K562 (cell line): ENCODE results near the gene ANKMY1. TPM values are rescaled to one million over a fixed set of nuclear protein-coding genes. Genes with fewer than 3 reads are reported as not detected.

Source experiments
- ATAC-seq: fragments of 200-7000 bp; cut with Tn5 transposase; 3 replicates; pipeline ENCODE4 v1.9.1; 2020; ENCODE audit warnings: moderate library complexity
- BruUV-seq: library from RNA; stranded (reverse); fragments of 400-500 nt; replicated peaks from 2 replicates; lab custom pipeline; 2021; lab: Mats Ljungman, UMichigan
- CTCF ChIA-PET: fragments of 300-600 bp; formaldehyde crosslinking; extraction: SDS; loops from one replicate; lab custom pipeline; 2021; ENCODE audit warnings: low intra/inter-chr PET ratio; lab: Yijun Ruan, JAX
- POLR2A ChIA-PET: fragments of 300-600, 350-650 bp; sonication (Branson Sonifier 250); formaldehyde crosslinking; extraction: SDS; loops from one replicate; lab custom pipeline; 2021; ENCODE audit warnings: antibody characterized with exemption, inconsistent platforms; lab: Yijun Ruan, JAX
- DNase-seq, 4 experiments: peaks; one replicate each; pipeline versions ENCODE4 v3.0.0 to v3.0.0-alpha.2; 2011 to 2018; ENCODE audit warnings: low spot score in 3 of 4, mixed read lengths in 3 of 4; ENCODE audit errors: extremely low read depth in 1 of 4
- FAIRE-seq: peaks from 2 replicates; lab custom pipeline; 2011; peaks lifted over from hg19 to GRCh38; lab: Jason Lieb, UNC
- H2AFZ ChIP-seq: 2 replicates; pipeline ENCODE4 v1.6.0; 2011; ENCODE audit warnings: low read depth, low read length, control low read depth, inconsistent platforms
- H3K27ac ChIP-seq: fragments of 200-600 bp; 3 replicates; pipeline ENCODE4 v1.8.0; 2011; ENCODE audit warnings: low read depth, mild to moderate bottlenecking, control low read depth, inconsistent platforms, low read length, moderate library complexity, mixed read lengths; ENCODE audit errors: extremely low read depth
- H3K27me3 ChIP-seq, 2 experiments: fragments of 300-600 bp in 1 of 2; 2 replicates in 1 of 2; 3 replicates in 1 of 2; pipeline versions ENCODE4 v1.6.0 to v1.8.0; 2011; ENCODE audit warnings: inconsistent platforms in 2 of 2, low read length in 2 of 2, mild to moderate bottlenecking in 1 of 2, mixed read lengths in 1 of 2, moderate library complexity in 1 of 2; ENCODE audit not compliant: control insufficient read depth in 2 of 2, insufficient read depth in 2 of 2
- H3K36me3 ChIP-seq: fragments of 300-600 bp; 3 replicates; pipeline ENCODE4 v1.8.0; 2011; ENCODE audit warnings: mild to moderate bottlenecking, low read length, inconsistent platforms; ENCODE audit not compliant: control insufficient read depth, insufficient read depth
- H3K4me1 ChIP-seq, 2 experiments: fragments of 200-600 bp in 1 of 2; replicated peaks in 1 of 2; 2 replicates in 1 of 2; 3 replicates in 1 of 2; pipeline versions ENCODE4 v1.5.1 to v1.8.0; 2011; ENCODE audit warnings: inconsistent platforms in 2 of 2, low read length in 2 of 2, mild to moderate bottlenecking in 1 of 2, mixed read lengths in 1 of 2, moderate library complexity in 1 of 2; ENCODE audit not compliant: control insufficient read depth in 2 of 2, insufficient read depth in 2 of 2
- H3K4me2 ChIP-seq: 2 replicates; pipeline ENCODE4 v1.6.1; 2011; ENCODE audit warnings: low read length, control low read depth, inconsistent platforms, mixed read lengths; ENCODE audit not compliant: insufficient read depth
- H3K4me3 ChIP-seq: fragments of 200-600 bp; sonication (generic), shearing (Covaris generic); 2 replicates; pipeline ENCODE4 v1.5.1; 2016; ENCODE audit warnings: control low read depth, inconsistent platforms
- H3K79me2 ChIP-seq: fragments of 200-600 bp; 3 replicates; pipeline ENCODE4 v1.8.0; 2011; ENCODE audit warnings: low read length, inconsistent platforms; ENCODE audit not compliant: control insufficient read depth, insufficient read depth
- H3K9ac ChIP-seq, 2 experiments: 2 replicates each; pipeline versions ENCODE4 v1.6.0 to v1.6.1; 2011; ENCODE audit warnings: low read depth in 2 of 2, low read length in 2 of 2, control low read depth in 1 of 2, inconsistent platforms in 1 of 2, mild to moderate bottlenecking in 1 of 2, mixed read lengths in 1 of 2; ENCODE audit not compliant: insufficient read depth in 1 of 2
- H3K9me1 ChIP-seq: one replicate; pipeline ENCODE4 v1.6.0; 2011; ENCODE audit warnings: inconsistent platforms, mild to moderate bottlenecking, low read length, moderate library complexity; ENCODE audit not compliant: control insufficient read depth, insufficient read depth
- H3K9me3 ChIP-seq: replicated peaks from 2 replicates; pipeline ENCODE4 v1.5.1; 2011; ENCODE audit warnings: low read depth, low read length, inconsistent platforms; ENCODE audit not compliant: control insufficient read depth, insufficient read depth
- H4K20me1 ChIP-seq: replicated peaks from 2 replicates; pipeline ENCODE4 v1.6.1; 2011; ENCODE audit warnings: low read length, inconsistent platforms, mixed read lengths; ENCODE audit not compliant: control insufficient read depth, insufficient read depth
- BCL6 ChIP-seq: fragments of 250-450 bp; sonication (Bioruptor Pico); IDR thresholded peaks from 2 replicates; pipeline ENCODE4 v1.4.0; 2020
- HOXB6 ChIP-seq: fragments of 250-450 bp; sonication (Bioruptor Pico); IDR thresholded peaks from 2 replicates; pipeline ENCODE4 v1.5.1; 2022; ENCODE audit warnings: mild to moderate bottlenecking, borderline replicate concordance
- L3MBTL2 ChIP-seq: fragments of 450-650 bp; IDR thresholded peaks from 2 replicates; pipeline ENCODE4 v1.6.1; 2016; ENCODE audit warnings: mild to moderate bottlenecking, moderate library complexity
- POLR2AphosphoS2 ChIP-seq: IDR thresholded peaks from 2 replicates; pipeline ENCODE4 v1.6.1; 2012; ENCODE audit warnings: low read length, improper control_type of control experiment
- SOX6 ChIP-seq: fragments of 450-650 bp; IDR thresholded peaks from 2 replicates; pipeline ENCODE4 v1.6.1; 2014; ENCODE audit warnings: mild to moderate bottlenecking
- SP1 ChIP-seq: sonication (generic); formaldehyde crosslinking; IDR thresholded peaks from 2 replicates; pipeline ENCODE4 v1.8.1; 2022; ENCODE audit warnings: mild to moderate bottlenecking, missing genetic modification reagents
- SREBF2 ChIP-seq: sonication (generic); formaldehyde crosslinking; IDR thresholded peaks from 2 replicates; pipeline ENCODE4 v1.4.0; 2020; ENCODE audit warnings: mild to moderate bottlenecking, missing genetic modification reagents
- TSC22D4 ChIP-seq: fragments of 450-650 bp; IDR thresholded peaks from 2 replicates; pipeline ENCODE4 v1.6.1; 2016; ENCODE audit warnings: missing genetic modification characterization, missing biosample characterization, control low read depth
- ZFPM2 ChIP-seq: fragments of 250-450 bp; sonication (Bioruptor Pico); IDR thresholded peaks from 2 replicates; pipeline ENCODE4 v1.5.1; 2022; ENCODE audit warnings: mild to moderate bottlenecking
- ZNF707 ChIP-seq: fragments of 250-450 bp; sonication (Bioruptor Pico); conservative IDR thresholded peaks from 2 replicates; pipeline ENCODE4 v1.8.0; 2022; ENCODE audit warnings: inconsistent platforms, mild to moderate bottlenecking, moderate library complexity
- WGBS: fragments of 100-300 bp; shearing (Covaris generic); methylation state at CpG from one replicate; pipeline ENCODE4 v1.1.6; 2016; ENCODE audit warnings: low coverage, mixed read lengths; ENCODE audit not compliant: insufficient coverage; ENCODE audit errors: missing lambda C conversion rate; 5-methylcytosine and 5-hydroxymethylcytosine counted together
- in situ Hi-C: fragments of 300-500 bp; cut with MboI; formaldehyde crosslinking; loops from 4 replicates; pipeline ENCODE4 v1.15.0; 2018; ENCODE audit warnings: inconsistent platforms, mixed read lengths
- intact Hi-C: fragments of 100-400 bp; cut with micrococcal nuclease; formaldehyde crosslinking; loops from 2 replicates; pipeline ENCODE4 v1.14.2; 2022
- polyA plus RNA-seq, 8 experiments: library from polyadenylated mRNA; depleted of rRNA in 4 of 8; stranded (reverse) in 5 of 8; unstranded in 3 of 8; fragments of >200 nt; fragmentation: Nextera tagmentation in 2 of 8; fragmentation: Illumina TruSeq in 1 of 8; extraction: Ambion mirVana in 2 of 8; extraction: Trizol in 1 of 8; gene quantifications; 2 replicates each; pipeline versions ENCODE4 v1.2.1 to v1.2.3, GENCODE V29; 2011 to 2014; ENCODE audit warnings: inconsistent platforms in 1 of 8, missing spikeins in 1 of 8
- total RNA-seq, 7 experiments: library from RNA; depleted of rRNA in 6 of 7; stranded (reverse); fragments of >200 nt in 6 of 7; fragmentation: Illumina TruSeq in 2 of 7; extraction: Trizol in 2 of 7; gene quantifications; 2 replicates each; pipeline versions ENCODE4 v1.2.1 to v1.2.3, GENCODE V29; 2011 to 2021; ENCODE audit warnings: low replicate concordance in 1 of 7
- TF ChIP-seq, protein P1 (sequence below): sonication (generic); IDR thresholded peaks from 2 replicates; pipeline ENCODE4 v1.6.1; 2016
- TF ChIP-seq, protein P2 (sequence below): sonication (generic); formaldehyde crosslinking; IDR thresholded peaks from 2 replicates; pipeline ENCODE4 v1.5.0; 2020; ENCODE audit warnings: missing genetic modification reagents
- TF ChIP-seq, protein P3 (sequence below): fragments of 250-450 bp; sonication (Bioruptor Pico); IDR thresholded peaks from 2 replicates; pipeline ENCODE4 v1.5.0; 2020; ENCODE audit warnings: mild to moderate bottlenecking, borderline replicate concordance
- TF ChIP-seq, protein P4 (sequence below): fragments of 450-650 bp; IDR thresholded peaks from 2 replicates; pipeline ENCODE4 v1.6.1; 2018; ENCODE audit warnings: mild to moderate bottlenecking, low read depth; ENCODE audit not compliant: partially characterized antibody

ANKMY1 gene
- total and polyA plus RNA-seq, 9 of the 15 experiments (the other 6 are each of a cell fraction or from before 2014, with no cell fraction given): 0.75 to 15.1 (median 11.7) TPM

DNA sequence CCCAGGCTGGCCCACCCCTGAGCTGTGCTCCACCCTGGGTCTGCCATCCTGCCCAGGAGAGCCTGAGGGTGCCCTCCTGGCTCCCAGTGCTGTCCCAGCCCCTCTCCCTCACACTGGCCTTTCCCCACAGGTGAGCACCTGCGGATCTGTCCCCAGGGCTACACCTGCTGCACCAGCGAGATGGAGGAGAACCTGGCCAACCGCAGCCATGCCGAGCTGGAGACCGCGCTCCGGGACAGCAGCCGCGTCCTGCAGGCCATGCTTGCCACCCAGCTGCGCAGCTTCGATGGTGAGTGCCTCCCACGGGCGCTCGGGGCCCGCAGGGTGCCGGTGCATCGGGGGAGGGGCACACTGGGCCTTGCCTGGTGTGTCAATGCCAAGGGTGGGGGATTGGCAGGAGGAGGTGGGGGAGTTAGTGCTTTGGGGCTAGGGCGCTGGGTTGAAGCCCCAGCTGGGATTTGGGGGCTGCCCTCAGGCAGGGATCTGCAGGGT is 98.8 kb downstream of the ANKMY1 start:
- BruUV-seq: no TSS peak
- Histone ChIP-seq H3K9me3 (no peaks in the 10 kb centered on the region), H3K27ac (no peak overlapping the region), H4K20me1 (0 out of 2 replicates have a peak, but pooled peaks cover 5% of the 10 kb centered on the region), H3K79me2 (no peaks in the 10 kb centered on the region), H3K36me3 (no peaks in the 10 kb centered on the region), H3K27me3 (peaks cover 0 to 38% of the 10 kb centered on the region in 2 experiments; a peak in 3 of 5 replicates), H3K4me2 (no peak overlapping the region), H3K9me1 (no peaks in the 10 kb centered on the region), H3K4me3 (no peak overlapping the region), H3K4me1 (peaks cover 0 to 32% of the 10 kb centered on the region in 2 experiments; a peak in 2 of 5 replicates), H2AFZ (no peak overlapping the region), H3K9ac (no peak overlapping the region)
- ChIA-PET CTCF (no interaction called here), POLR2A (interaction anchor here (0.5 to 0.6 kb wide), 2 partner anchors 44 to 302 kb away, joined by 3 read pairs; no protein-coding TSS in a partner anchor)
- DNase-seq: no peak
- ATAC-seq: no peak
- in situ Hi-C loops (no loop called here), intact Hi-C loops (no loop called here)
- TF ChIP-seq, protein P1, sequence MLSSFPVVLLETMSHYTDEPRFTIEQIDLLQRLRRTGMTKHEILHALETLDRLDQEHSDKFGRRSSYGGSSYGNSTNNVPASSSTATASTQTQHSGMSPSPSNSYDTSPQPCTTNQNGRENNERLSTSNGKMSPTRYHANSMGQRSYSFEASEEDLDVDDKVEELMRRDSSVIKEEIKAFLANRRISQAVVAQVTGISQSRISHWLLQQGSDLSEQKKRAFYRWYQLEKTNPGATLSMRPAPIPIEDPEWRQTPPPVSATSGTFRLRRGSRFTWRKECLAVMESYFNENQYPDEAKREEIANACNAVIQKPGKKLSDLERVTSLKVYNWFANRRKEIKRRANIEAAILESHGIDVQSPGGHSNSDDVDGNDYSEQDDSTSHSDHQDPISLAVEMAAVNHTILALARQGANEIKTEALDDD: no peak
- TF ChIP-seq POLR2AphosphoS2: no peak
- no peak for TF ChIP-seq BCL6 (CRISPR knock-in tag)
- no peak for TF ChIP-seq ZFPM2 (CRISPR knock-in tag)
- no peak for TF ChIP-seq SP1 (CRISPR knock-in tag)
- TF ChIP-seq HOXB6 (CRISPR knock-in tag): no peak
- TF ChIP-seq SREBF2 (CRISPR knock-in tag): no peak
- no peak for TF ChIP-seq SOX6
- TF ChIP-seq TSC22D4: no peak
- no peak for TF ChIP-seq L3MBTL2
- TF ChIP-seq, protein P2, sequence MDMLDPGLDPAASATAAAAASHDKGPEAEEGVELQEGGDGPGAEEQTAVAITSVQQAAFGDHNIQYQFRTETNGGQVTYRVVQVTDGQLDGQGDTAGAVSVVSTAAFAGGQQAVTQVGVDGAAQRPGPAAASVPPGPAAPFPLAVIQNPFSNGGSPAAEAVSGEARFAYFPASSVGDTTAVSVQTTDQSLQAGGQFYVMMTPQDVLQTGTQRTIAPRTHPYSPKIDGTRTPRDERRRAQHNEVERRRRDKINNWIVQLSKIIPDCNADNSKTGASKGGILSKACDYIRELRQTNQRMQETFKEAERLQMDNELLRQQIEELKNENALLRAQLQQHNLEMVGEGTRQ (CRISPR knock-in tag): no peak
- no peak for TF ChIP-seq ZNF707 (CRISPR knock-in tag)
- TF ChIP-seq, protein P3, sequence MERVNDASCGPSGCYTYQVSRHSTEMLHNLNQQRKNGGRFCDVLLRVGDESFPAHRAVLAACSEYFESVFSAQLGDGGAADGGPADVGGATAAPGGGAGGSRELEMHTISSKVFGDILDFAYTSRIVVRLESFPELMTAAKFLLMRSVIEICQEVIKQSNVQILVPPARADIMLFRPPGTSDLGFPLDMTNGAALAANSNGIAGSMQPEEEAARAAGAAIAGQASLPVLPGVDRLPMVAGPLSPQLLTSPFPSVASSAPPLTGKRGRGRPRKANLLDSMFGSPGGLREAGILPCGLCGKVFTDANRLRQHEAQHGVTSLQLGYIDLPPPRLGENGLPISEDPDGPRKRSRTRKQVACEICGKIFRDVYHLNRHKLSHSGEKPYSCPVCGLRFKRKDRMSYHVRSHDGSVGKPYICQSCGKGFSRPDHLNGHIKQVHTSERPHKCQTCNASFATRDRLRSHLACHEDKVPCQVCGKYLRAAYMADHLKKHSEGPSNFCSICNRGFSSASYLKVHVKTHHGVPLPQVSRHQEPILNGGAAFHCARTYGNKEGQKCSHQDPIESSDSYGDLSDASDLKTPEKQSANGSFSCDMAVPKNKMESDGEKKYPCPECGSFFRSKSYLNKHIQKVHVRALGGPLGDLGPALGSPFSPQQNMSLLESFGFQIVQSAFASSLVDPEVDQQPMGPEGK (CRISPR knock-in tag): no peak
- TF ChIP-seq, protein P4, sequence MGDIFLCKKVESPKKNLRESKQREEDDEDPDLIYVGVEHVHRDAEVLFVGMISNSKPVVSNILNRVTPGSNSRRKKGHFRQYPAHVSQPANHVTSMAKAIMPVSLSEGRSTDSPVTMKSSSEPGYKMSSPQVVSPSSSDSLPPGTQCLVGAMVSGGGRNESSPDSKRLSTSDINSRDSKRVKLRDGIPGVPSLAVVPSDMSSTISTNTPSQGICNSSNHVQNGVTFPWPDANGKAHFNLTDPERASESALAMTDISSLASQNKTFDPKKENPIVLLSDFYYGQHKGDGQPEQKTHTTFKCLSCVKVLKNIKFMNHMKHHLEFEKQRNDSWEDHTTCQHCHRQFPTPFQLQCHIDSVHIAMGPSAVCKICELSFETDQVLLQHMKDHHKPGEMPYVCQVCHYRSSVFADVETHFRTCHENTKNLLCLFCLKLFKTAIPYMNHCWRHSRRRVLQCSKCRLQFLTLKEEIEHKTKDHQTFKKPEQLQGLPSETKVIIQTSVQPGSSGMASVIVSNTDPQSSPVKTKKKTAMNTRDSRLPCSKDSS: no peak
- 8% methylated on average over 16 of the region's 18 CpGs for WGBS
- FAIRE-seq: no peak
